Measurements from ENCODE around the gene PCOLCE2.

Gene PCOLCE2, protein sequence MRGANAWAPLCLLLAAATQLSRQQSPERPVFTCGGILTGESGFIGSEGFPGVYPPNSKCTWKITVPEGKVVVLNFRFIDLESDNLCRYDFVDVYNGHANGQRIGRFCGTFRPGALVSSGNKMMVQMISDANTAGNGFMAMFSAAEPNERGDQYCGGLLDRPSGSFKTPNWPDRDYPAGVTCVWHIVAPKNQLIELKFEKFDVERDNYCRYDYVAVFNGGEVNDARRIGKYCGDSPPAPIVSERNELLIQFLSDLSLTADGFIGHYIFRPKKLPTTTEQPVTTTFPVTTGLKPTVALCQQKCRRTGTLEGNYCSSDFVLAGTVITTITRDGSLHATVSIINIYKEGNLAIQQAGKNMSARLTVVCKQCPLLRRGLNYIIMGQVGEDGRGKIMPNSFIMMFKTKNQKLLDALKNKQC

DNA sequence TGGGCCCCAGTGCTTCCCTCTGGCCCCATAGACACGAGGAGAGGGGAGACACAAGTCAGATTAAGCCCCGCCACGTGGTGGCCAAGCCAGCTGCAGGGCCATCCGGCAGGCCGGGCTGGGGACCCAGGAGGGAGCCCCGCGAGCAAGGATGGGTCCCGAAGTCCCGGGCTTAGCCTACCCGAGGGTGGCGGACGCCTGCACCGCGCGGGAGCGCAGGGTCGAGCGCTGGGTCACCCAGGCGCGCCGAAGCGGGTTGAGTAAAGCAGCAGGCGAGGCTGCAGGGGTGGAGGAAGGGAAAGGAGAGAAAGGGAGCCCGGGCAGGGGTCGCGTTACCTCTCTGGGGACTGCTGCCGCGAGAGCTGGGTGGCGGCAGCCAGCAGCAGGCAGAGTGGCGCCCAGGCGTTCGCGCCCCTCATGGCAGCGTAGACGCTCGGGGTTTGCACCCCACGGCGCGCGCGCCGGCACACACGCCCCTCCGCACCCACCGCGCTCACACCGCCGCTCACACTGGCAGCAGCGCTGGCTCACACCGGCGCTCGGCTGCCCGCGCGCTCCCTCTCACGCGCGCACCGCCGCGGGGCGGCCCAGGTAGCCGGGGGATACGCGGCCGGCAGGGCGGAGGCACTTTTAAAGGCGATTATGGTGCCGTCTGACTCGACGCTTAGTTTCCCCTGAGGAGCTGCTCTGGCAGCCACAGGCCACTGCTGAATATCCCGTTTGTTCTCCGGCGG, at the start of gene PCOLCE2:
PCOLCE2 (minus strand) TSS at position 603 of the 731 bp plus-strand sequence; CDS start at position 416, 187 bp downstream.
- no peak for DNase-seq (ENCODE audit: low read depth)

DNA sequence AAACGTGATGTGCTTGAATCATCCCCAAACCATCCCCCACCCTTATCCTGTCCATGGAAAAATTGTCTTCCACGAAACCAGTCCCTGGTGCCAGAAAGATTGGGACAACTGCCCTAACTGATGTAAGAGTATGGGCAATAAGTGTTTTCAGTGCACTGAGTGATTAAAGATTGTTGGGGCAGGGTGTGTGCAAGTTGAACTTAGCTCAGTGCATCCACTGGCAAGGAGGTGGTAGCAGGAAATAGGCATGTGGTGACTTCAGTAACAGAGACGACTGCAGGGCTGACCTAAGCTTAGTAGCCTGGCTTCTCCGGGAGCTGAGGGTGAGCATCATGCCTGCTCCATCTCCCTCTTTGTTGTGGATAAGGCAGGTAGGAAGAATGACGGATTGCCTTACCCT, 47.1 kb upstream of the PCOLCE2 start:
- no peak for DNase-seq (ENCODE audit: low read depth)

DNA sequence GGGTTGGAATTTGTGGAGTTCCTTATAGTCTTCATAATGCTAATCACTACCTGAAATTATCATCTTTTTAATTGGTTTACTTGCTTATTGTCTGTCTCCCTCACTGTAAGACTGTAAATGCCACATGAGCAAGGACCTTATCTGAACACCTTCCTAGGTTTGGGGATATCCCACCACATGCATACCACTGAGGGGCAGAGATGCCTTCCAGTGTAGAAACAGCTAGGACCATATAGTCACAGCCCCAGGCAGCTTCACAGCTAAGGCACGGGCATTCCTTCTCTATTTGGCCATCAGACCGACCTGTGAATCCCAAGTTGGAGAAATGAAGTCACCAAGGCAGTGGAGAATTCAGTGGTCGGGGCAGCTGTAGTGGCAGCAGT, 46.0 kb upstream of the PCOLCE2 start:
- DNase-seq (ENCODE audit: low read depth): no peak

DNA sequence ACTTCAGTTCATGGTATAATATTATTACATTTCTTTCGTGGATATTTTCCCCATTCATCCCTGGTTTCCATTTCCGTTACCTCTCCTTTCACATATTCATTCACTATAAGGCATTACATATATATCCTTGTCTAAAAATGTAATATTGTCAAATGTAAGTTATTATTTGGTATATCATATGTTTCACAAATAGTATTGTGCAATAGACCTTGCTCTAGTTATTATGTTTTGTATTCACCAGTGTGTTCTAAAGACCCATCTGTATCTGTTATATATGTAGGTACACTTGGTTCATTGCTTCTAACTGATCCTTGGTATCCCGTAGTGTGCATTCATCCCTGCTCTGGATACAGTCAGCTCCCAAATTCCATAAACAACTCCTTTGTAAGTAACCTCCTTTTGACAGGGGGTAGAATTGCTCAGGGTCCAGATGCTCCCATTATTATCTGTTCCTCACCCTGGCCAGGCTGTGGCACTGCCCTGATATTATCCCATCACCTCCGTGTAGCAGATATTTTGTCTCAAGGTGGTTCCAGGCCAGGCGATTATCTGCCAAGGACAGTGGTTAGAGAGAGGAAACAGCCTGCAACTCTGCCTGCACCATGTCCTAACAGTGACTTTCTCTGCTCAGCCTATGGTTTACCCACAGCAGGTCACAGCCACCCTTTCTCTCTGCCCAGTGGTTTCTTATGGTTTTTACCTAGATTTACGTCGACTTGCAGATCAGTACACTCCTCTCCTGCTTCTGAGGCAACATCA, 45.4 kb upstream of the PCOLCE2 start:
- DNase-seq (ENCODE audit: low read depth): no peak

DNA sequence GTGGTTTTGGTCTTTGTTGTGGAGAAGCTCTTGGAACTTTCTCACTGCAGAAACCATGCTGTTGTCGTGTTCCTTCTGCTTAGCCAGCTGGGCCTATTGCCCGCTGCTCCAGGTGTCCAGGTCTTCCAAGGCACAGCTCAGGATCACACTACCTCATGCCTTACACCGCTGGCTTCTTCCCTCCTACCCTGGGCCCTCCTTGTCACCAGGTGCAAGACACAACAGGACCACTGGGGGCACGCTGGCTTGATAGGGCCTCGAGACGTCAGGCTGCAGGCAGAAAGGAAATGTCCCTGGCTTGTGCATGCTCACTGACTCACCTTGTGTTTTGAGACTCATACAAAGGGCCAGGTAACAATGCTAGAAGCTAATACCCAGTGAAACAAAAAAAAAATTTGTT, 42.3 kb upstream of the PCOLCE2 start:
- DNase-seq (ENCODE audit: low read depth): no peak

DNA sequence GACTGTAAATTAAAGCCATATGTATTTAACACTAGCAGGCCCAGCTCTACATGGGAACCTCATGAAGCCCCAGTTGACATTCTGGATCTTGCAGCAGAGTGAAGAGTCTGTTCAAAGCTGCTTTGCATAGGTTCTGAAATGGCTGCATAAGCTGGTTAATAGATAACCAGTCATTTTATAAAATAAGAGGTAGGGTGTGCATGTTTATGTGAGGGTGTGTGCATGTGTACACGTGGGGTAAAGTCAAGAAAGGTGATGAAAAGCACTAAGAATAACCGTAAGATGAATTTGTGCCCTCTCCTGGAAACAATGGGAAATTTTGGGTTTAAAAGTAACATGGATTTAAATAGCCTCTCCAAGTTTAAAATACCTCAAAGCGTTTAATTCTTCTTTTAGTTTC, 41.6 kb upstream of the PCOLCE2 start:
- DNase-seq (ENCODE audit: low read depth): no peak

DNA sequence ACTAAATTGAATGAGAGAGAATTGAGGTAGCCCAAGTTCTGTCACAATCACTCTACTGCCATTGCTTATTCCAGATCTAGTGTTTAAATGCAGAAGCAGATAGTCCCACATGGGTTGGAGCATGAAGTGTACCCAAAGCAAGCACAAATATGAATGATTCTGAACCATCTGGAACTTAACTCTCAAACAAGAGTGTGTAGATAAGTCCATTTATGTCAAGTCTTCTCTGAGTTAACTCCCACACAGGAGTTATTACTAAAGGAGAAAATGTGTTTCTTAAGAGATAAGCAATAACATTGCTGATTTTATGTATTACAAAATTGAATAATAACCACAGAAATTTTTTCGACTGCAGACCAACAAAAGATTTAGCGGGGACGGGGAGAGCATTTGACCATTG, 41.0 kb upstream of the PCOLCE2 start:
- no peak for DNase-seq (ENCODE audit: low read depth)

DNA sequence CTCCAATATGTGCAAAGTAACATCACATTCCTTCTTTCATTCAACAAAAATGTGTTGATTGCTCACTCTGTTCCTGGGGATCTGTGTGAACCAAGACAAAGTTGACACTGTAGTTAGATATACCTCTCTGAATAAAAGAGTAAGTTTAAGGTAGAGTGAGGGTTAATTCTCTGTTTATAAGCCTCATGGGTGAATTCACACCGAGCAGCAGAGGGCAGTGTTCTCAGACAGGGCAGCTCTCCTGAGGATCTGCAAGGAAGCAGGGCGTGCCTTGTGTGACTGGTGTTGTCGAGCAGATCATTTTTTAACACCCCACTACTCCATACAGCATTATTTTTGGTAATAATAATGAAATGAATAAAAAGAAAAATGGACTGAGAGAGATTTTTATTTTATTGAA, 40.2 kb upstream of the PCOLCE2 start:
- no peak for DNase-seq (ENCODE audit: low read depth)

DNA sequence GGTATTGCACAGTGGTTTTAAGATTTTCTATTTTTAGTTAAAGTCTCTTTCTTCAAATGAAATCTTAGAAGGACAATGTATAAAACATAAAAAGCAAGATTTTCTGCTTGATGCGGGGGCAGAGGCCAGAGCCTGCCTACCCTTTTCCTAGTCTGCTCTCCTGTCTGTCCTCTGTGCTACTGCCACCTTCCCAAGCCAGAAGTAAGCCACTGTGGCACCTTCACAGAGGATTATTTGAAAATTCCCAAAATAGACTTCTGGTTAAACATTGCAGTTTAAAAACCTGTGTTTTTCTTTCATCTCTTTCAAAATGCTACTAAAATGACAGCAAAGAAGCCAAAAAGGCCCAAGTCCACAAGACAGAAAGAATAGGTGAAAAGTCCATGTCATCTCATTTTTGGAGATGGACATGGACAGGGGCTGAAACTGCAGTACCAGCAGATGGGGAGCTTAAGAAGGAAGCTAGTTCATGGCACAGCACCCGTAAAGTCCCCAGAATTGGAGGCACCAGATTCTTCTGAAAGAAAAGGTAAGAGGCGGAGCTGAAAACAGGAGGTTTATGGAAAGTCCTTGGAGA, 37.6 kb upstream of the PCOLCE2 start:
- DNase-seq (ENCODE audit: low read depth): no peak

DNA sequence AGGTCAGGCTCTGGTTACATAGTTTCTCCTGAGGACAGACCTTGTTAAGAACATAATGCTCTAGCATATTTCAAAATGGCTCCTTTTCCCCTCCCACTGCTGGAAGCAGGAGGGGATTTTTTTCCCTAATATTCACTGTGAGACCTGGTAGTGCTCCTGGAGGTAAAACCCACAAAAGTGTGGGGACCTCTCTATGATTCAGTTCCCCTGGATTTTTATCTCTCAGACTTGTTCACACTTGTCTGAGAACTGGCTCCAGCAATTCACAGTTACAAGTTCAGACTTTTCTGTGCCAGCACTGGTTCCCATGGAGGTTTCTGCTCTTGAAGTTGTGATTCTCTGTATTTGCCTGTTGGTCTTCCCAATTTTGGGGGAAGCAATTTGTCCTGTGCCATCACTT, 36.3 kb upstream of the PCOLCE2 start:
- DNase-seq (ENCODE audit: low read depth): no peak

DNA sequence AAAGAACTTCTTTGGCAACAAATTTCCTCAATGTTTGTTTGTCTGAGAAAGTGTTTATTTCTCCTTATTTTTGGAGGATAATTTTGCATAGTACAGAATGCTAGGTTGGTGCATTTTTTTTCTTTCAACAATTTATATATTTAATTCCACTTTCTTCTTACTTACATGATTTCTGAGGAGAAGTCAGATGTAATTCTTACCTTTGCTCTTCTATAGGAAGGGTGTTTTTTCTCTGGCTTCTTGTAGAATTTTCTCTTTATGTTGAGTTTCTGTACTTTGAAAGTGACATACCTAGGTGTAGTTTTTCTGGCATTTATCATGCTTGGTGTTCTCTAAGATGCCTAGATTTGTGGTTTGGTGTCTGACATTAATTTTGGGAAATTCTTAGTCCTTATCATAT, 34.8 kb upstream of the PCOLCE2 start:
- no peak for DNase-seq (ENCODE audit: low read depth)

DNA sequence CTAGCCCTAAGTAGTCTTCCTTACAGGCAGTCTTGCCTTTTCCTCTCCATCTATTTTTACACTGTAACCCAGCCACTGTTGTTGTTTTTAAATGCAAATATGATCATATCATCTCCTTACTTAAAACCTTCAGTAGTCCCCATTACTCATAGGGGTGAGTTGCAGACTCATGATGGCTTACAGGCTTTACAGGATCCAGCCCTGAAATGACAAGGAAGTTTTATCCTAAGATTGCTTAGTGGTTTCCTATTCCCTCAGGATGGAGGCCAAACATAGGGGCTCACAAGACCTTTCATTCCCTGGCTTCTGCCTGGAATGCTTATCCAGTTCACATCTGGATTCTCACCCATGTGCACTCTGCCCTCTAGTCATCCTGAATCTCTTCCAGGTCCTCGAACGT, 27.7 kb upstream of the PCOLCE2 start:
- no peak for DNase-seq (ENCODE audit: low read depth)

DNA sequence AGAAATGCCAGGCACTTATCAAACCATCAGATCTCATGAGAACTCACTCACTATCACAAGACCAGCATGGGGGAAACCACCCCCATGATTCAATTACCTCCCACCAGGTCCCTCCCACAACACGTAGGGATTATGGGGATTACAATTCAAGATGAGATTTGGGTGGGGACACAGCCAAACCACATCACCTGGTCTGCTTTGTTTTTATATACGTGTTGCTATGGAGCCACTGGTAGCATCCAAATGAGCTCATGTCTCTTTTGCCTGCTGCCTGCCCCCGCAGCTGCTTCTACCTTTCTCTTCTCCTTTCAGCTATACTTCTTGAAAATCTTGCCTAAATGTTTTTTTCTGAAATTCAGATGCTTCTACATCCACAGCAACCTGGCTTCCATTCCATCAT, 26.8 kb upstream of the PCOLCE2 start:
- DNase-seq (ENCODE audit: low read depth): no peak

DNA sequence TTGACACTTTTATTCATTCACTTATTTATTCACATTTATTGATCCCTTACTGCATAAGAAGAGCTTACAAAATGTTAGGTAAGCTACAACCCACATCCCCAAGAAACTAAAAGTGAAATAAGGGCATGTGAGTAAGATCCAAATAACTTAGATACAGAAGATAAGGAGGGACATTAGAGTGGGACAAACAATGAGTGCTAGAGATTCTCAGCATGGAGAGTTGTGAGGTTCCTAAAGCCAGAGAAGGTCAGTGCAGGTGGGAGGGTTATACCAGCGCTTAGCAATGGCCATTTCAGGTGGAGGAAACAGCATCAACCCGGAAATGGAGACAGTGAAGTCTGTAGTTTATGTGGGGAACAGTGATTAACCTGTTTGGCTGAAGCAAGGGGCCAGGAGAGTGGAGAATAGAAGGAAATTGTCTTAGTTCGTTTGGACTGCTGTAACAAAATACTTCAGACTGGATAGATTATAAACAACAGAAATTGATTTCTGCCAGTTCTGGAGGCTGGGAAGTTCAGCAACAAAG, 25.5 kb upstream of the PCOLCE2 start:
- no peak for DNase-seq (ENCODE audit: low read depth)

DNA sequence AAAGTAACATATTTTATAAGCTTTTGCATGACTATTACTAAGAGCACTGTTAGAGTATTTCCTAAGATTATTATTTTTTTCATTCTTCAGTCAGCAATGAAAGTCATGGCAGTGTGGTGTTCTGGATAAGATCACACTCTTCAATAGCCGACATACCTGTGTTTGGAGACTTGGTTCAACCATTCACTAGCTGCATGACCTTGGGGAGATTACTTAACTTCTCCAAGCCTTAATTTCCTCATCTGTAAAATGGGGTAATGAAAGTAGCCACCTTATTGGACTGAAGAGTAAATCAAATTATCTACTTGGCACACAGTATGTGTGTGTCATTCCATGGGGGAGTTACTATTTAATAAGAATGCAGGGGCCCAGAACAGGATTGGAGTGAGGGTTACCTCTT, 24.5 kb upstream of the PCOLCE2 start:
- DNase-seq (ENCODE audit: low read depth): no peak

DNA sequence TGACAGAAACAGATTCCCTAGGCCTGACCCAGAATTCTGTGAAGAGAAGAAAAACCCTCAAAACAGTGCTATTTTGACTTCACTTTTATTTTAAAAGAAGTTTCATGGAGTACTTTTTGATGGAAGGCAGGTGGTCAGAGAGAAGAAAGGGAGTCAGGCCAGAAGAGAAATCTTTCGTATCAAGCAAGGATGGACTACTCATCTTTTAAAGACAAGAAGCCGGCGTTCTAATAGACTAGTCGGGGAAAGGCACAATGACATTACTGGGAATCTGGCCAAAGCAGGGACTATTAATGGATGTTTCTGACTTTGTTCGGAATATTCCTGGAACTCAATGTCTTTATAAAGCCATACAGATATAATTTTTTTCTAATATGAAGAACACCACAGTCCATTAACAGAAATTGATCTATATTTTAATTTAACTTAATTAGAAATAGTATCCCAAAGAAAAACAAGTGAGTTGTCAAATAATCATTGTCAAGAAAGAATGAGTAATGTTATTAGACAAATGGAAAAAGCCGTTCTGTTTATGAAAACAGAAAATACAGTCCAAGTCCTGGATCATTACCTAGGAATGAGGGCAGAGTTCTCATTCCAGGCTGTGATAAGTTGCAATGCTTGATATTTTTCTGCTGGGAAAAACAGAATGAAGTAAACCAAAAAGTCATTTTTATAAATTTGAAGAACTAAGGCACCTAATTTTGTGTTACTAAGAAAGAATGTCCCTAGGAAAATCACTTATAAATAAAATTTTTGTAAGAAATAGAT, 23.7 kb upstream of the PCOLCE2 start:
- no peak for DNase-seq (ENCODE audit: low read depth)

DNA sequence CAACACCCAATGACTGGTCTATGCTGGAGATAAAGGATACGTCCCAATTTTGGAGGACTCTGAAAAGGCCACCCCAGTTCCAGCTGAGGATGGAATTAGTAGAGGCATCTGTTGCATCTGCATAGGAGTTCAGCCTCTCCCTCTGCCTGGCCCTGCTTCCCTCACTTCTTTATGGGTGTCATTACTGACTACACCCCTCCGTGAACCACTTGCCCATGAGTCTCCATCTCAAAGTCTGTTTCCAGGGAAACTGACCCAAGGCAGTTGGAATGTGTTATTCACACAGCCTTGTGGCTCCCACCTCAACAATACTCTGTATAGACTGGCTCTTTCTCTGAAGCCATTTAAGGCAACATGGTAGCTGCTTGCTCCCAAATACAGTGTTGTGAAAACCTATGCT, 21.4 kb upstream of the PCOLCE2 start:
- no peak for DNase-seq (ENCODE audit: low read depth)

DNA sequence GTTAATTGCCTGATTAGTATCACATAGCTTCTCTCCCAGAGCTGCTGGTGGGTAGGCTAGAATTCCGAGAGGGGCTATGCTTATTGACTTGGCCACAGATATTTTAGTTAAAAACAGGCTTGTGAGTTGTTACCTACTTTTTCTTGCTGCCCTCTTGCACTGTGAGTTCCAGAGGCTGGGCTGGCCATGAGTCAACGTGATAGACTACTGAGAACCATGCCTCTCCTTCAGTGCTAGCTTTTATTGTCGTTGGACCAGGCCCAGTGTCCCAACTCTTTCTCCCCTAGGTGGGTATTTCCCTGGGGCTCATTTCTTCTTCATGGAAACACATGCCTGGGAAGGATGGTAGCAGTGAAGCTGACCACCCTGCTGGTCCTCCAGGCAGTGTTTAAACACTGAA, 20.4 kb upstream of the PCOLCE2 start:
- DNase-seq (ENCODE audit: low read depth): no peak

DNA sequence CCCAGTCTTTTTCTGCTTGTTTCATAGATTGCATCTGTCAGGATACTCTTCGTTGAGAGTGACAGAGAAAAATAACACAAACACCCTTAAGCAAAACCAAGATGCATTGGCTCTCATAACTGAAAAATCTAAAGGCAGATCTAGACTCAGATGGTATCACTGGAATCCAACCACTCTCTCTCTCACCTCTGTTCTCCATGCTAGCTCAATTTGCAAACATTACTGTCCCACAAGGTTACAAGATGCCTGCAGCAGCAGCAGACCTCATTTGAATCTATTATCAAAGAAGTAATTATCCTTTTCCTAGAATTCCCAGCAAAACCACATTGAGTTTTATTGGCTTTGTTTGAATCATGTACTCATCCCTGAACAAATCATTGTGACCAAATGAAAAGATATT, 19.1 kb upstream of the PCOLCE2 start:
- DNase-seq (ENCODE audit: low read depth): no peak

DNA sequence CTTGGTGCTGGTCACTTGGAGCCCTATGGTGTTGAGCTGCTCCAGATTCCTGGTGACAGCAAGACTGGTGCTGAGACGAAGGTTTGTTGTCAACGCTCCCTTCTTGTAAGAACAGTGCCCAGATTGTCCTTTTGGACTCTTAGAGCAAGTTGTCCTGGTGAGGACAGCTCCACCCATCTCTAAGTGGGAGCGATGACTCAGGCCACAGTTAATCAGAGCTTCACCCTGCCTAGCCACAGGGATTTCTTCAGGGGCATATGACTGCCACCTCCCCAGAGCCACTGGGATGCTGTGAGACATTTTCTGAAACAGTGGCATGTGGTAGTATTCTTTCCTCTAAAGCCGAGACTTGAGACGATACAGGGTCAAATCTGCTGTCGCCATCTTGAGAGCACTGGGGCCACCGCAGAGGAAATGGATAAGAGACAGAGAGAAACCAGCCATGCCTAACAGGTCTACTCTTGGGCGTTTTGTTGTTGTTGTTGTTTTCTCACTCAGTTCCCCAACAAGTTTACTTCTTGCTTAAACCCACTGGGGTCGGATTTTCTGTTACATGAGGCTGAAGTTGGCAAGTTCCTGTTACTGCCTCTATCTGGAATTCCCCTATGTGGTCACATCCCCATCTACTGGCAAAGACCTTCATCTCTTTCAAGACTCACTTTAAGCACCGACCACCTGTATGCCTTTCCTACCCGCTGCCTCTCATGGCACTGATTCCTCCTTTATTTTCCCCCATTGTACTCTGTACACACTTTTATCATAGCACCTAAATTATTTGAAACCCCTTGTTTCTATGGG, 16.0 kb upstream of the PCOLCE2 start:
- no peak for DNase-seq (ENCODE audit: low read depth)

DNA sequence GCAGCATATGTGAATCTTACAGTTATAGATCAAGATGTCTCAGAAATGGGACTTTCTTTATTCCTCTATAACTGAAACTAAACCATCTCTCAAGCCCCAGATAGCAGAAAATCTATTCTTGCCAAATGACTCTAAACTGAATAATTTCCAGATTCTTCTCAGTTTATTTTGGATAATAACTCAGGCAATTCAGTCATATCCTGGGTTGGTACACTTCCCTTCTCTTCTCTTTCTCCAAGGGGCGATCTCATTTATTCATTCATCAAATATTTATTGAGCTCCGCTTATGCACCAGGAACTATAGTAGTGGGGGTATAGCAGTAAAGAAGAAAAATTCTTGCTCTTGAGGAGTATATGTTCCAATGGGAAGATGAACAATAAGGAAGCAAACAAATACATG, 13.5 kb upstream of the PCOLCE2 start:
- no peak for DNase-seq (ENCODE audit: low read depth)
